ENCODE data around the gene EXOC3.

DNA sequence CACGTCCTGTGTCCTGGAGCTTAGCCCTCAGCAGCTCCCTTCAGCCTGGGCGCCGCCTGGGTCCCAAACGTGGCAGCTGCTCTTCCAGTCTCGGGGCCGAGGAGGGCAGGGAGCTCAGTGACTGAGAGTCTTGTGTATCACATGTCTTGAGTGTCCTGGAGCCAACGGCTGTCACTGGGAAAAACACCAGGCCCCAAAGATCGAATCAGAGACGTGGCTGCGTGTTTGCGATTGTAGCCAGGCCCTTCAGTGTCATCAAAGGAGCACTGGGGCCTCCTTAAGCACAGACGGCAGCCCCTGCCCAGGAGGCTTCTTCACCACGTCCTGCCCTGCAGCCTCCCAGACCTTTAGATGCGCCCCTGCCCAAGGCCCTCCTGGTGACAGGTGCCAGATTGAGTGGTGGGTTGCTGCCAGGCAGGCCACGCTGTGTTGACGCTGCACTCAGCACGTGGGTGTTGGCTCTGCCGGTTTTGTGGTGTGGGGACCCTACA lies 5.7 kb upstream of the EXOC3 start:
- TF ChIP-seq YY1 (IDR thresholded peaks at IDR 0.05; ENCODE audit: insufficient read depth, insufficient read length) (no peak), SUZ12 (IDR thresholded peaks at IDR 0.05; ENCODE audit: extremely low read depth, insufficient read depth, insufficient read length) (no peak)

Measured in NT2/D1 (cell line).